Hepatocyte (in vitro differentiated cells): ENCODE measurements around the gene CABLES2. TPM values are rescaled to one million over a fixed set of nuclear protein-coding genes. Genes with fewer than 3 reads are reported as not detected.

ENCODE experiments used
- DNase-seq: peaks from one replicate; pipeline ENCODE4 v3.0.0-alpha.2; 2016; ENCODE audit warnings: low spot score
- H2AFZ ChIP-seq: fragments of 200-600 bp; sonication (generic); 2 replicates; pipeline ENCODE4 v1.6.0; 2016; ENCODE audit warnings: antibody characterized with exemption, mild to moderate bottlenecking
- H3K27ac ChIP-seq: fragments of 200-600 bp; sonication (generic); 2 replicates; pipeline ENCODE4 v1.5.1; 2016; ENCODE audit warnings: mild to moderate bottlenecking
- H3K27me3 ChIP-seq: fragments of 200-600 bp; sonication (generic); 2 replicates; pipeline ENCODE4 v1.6.1; 2016
- H3K36me3 ChIP-seq: fragments of 200-600 bp; sonication (generic); replicated peaks from 2 replicates; pipeline ENCODE4 v1.5.1; 2016; ENCODE audit warnings: low read depth; ENCODE audit not compliant: insufficient read depth
- H3K4me1 ChIP-seq: fragments of 200-600 bp; sonication (generic); 2 replicates; pipeline ENCODE4 v1.5.1; 2016; ENCODE audit warnings: mild to moderate bottlenecking, moderate library complexity; ENCODE audit not compliant: insufficient read depth
- H3K4me2 ChIP-seq: fragments of 200-600 bp; sonication (generic); 2 replicates; pipeline ENCODE4 v1.6.0; 2016
- H3K4me3 ChIP-seq: fragments of 200-600 bp; sonication (generic); 2 replicates; pipeline ENCODE4 v1.5.1; 2016; ENCODE audit warnings: mild to moderate bottlenecking
- H3K79me2 ChIP-seq: fragments of 200-600 bp; sonication (generic); 2 replicates; pipeline ENCODE4 v1.6.0; 2017; ENCODE audit warnings: mild to moderate bottlenecking
- H3K9me2 ChIP-seq: fragments of 200-600 bp; sonication (generic); replicated peaks from 2 replicates; pipeline ENCODE4 v1.6.0; 2017; ENCODE audit warnings: mild to moderate bottlenecking; ENCODE audit not compliant: insufficient read depth
- H3K9me3 ChIP-seq: fragments of 200-600 bp; sonication (generic); 2 replicates; pipeline ENCODE4 v1.5.1; 2016; ENCODE audit warnings: low read depth, mild to moderate bottlenecking
- H4K20me1 ChIP-seq: fragments of 200-600 bp; sonication (generic); 2 replicates; pipeline ENCODE4 v1.6.0; 2016; ENCODE audit warnings: mild to moderate bottlenecking; ENCODE audit not compliant: insufficient read depth, poor library complexity, severe bottlenecking
- CTCF ChIP-seq: fragments of 200-600 bp; sonication (generic); IDR thresholded peaks from 2 replicates; pipeline ENCODE4 v1.5.1; 2016; ENCODE audit warnings: antibody characterized with exemption, mild to moderate bottlenecking; ENCODE audit not compliant: poor library complexity
- EZH2 ChIP-seq: fragments of 200-600 bp; sonication (generic); IDR thresholded peaks from 2 replicates; pipeline ENCODE4 v1.6.1; 2016; ENCODE audit warnings: antibody characterized with exemption, mild to moderate bottlenecking, borderline replicate concordance
- EZH2phosphoT487 ChIP-seq: fragments of 200-600 bp; sonication (generic); IDR thresholded peaks from one replicate; pipeline ENCODE4 v1.6.1; 2018; ENCODE audit warnings: antibody characterized with exemption, mild to moderate bottlenecking, low read depth, moderate library complexity; ENCODE audit not compliant: unreplicated experiment, severe bottlenecking
- WGBS: methylation state at CpG from one replicate; pipeline ENCODE4 v1.1.6; 2016; ENCODE audit warnings: low lambda C conversion rate; ENCODE audit errors: missing lambda C conversion rate; 5-methylcytosine and 5-hydroxymethylcytosine counted together
- polyA plus RNA-seq: library from polyadenylated mRNA; unstranded; fragments of >200 nt; fragmentation: Nextera tagmentation; extraction: Ambion mirVana; gene quantifications from 2 replicates; pipeline ENCODE4 v1.2.1, GENCODE V29; 2016
- total RNA-seq: library from RNA; depleted of rRNA; stranded (reverse); fragments of >200 nt; gene quantifications from 2 replicates; pipeline ENCODE4 v1.2.3, GENCODE V29; 2014

CABLES2 gene
- total and polyA plus RNA-seq, 2 experiments from 2014 or later, result 8.6 to 19.1 TPM

- no peak for DNase-seq
- no peaks in the 10 kb centered on the region for H3K79me2 ChIP-seq
- H3K27me3 ChIP-seq, result no peaks in the 10 kb centered on the region
- no peak for TF ChIP-seq EZH2
- TF ChIP-seq CTCF, result no peak
- no peak for TF ChIP-seq EZH2phosphoT487
- no peak overlapping the region for H3K4me2 ChIP-seq
- H3K9me3 ChIP-seq, result no peaks in the 10 kb centered on the region
- H2AFZ ChIP-seq, result no peak overlapping the region
- no peaks in the 10 kb centered on the region for H3K9me2 ChIP-seq
- no peaks in the 10 kb centered on the region for H4K20me1 ChIP-seq
- WGBS, result 95% methylated on average over 25 of the region's 29 CpGs
- H3K36me3 ChIP-seq, result no peaks in the 10 kb centered on the region
- peaks cover 67% of the 10 kb centered on the region for H3K4me1 ChIP-seq
- no peak overlapping the region for H3K4me3 ChIP-seq
- no peak overlapping the region for H3K27ac ChIP-seq
Observed at GRCh38 chr20:62372042-62372993, 34.8 kb downstream of the CABLES2 start.

- Histone ChIP-seq H3K4me1 (peaks cover 61% of the 10 kb centered on the region), H2AFZ (no peak overlapping the region), H3K36me3 (no peaks in the 10 kb centered on the region), H3K79me2 (peaks cover 2% of the 10 kb centered on the region), H3K4me3 (no peak overlapping the region), H4K20me1 (no peaks in the 10 kb centered on the region), H3K9me2 (no peaks in the 10 kb centered on the region), H3K9me3 (no peaks in the 10 kb centered on the region), H3K27ac (no peak overlapping the region), H3K4me2 (no peak overlapping the region), H3K27me3 (no peaks in the 10 kb centered on the region)
- WGBS, result 97% methylated on average over 8 of the region's 8 CpGs
- no peak for TF ChIP-seq CTCF
- TF ChIP-seq EZH2phosphoT487, result no peak
- TF ChIP-seq EZH2, result no peak
- no peak for DNase-seq
Observed at GRCh38 chr20:62371588-62372041, 35.5 kb downstream of the CABLES2 start.

GRCh38 chr20:62370807-62371587 is 36.1 kb downstream of the CABLES2 start:
- no peaks in the 10 kb centered on the region for H3K27me3 ChIP-seq
- H3K4me3 ChIP-seq, result no peak overlapping the region
- DNase-seq, result no peak
- peaks cover 58% of the 10 kb centered on the region for H3K4me1 ChIP-seq
- peak overlapping the region; percentile 86 for H3K27ac ChIP-seq
- H4K20me1 ChIP-seq, result no peaks in the 10 kb centered on the region
- no peaks in the 10 kb centered on the region for H3K36me3 ChIP-seq
- H2AFZ ChIP-seq, result no peak overlapping the region
- H3K4me2 ChIP-seq, result peak overlapping the region; percentile 91
- 77% methylated on average over 18 of the region's 18 CpGs for WGBS
- no peak for TF ChIP-seq EZH2phosphoT487
- no peak for TF ChIP-seq EZH2
- no peak for TF ChIP-seq CTCF
- H3K79me2 ChIP-seq, result peaks cover 9% of the 10 kb centered on the region
- H3K9me3 ChIP-seq, result no peaks in the 10 kb centered on the region
- no peaks in the 10 kb centered on the region for H3K9me2 ChIP-seq
